Activated CD4-positive, alpha-beta memory T cell treated with anti-CD3 and anti-CD28 coated beads for 36 hours (primary cell): ENCODE results near the gene HOXB3. TPM values are rescaled to one million over a fixed set of nuclear protein-coding genes. Genes with fewer than 3 reads are reported as not detected.

Source experiments
- CTCF ChIA-PET: fragments of 350-600 bp; sonication (Branson Sonifier 250); formaldehyde crosslinking; loops from one replicate; lab custom pipeline; 2021; ENCODE audit warnings: antibody characterized with exemption, inconsistent platforms; lab: Charles Lee
- POLR2A ChIA-PET: fragments of 350-600 bp; sonication (Branson Sonifier 250); formaldehyde crosslinking; loops from one replicate; lab custom pipeline; 2021; ENCODE audit warnings: antibody characterized with exemption; lab: Charles Lee
- DNase-seq: peaks from one replicate; pipeline ENCODE4 v3.0.0-alpha.2; 2020
- H3K27ac Mint-ChIP-seq: one replicate; pipeline ENCODE4 v1.8.0; 2021; ENCODE audit warnings: mixed read lengths
- H3K27me3 Mint-ChIP-seq: one replicate; pipeline ENCODE4 v1.8.0; 2021; ENCODE audit warnings: mixed read lengths
- H3K36me3 Mint-ChIP-seq: one replicate; pipeline ENCODE4 v1.8.0; 2021; ENCODE audit warnings: mixed read lengths
- H3K4me1 Mint-ChIP-seq: one replicate; pipeline ENCODE4 v1.8.0; 2021; ENCODE audit warnings: low read depth, mixed read lengths
- H3K4me3 Mint-ChIP-seq: one replicate; pipeline ENCODE4 v1.8.0; 2021; ENCODE audit warnings: mild to moderate bottlenecking, mixed read lengths
- H3K9me3 Mint-ChIP-seq: one replicate; pipeline ENCODE4 v1.8.0; 2021; ENCODE audit warnings: mixed read lengths
- intact Hi-C: fragments of 100-400 bp; cut with micrococcal nuclease; formaldehyde crosslinking; loops from one replicate; pipeline ENCODE4 v1.15.1; 2023
- total RNA-seq, 2 experiments: library from RNA; stranded (reverse); gene quantifications; one replicate each; pipeline ENCODE4 v1.2.3, GENCODE V29; 2021

The HOXB3 gene
- total RNA-seq, 2 experiments from 2014 or later = 2.6 TPM

GRCh38 chr17:48600244-48601098, 10.4 kb upstream of the HOXB3 start:
- no peak overlapping the region for H3K4me3 Mint-ChIP-seq
- intact Hi-C loops = no loop called here
- no peak for DNase-seq
- no peaks in the 10 kb centered on the region for H3K36me3 Mint-ChIP-seq
- H3K4me1 Mint-ChIP-seq = peaks cover 30% of the 10 kb centered on the region
- POLR2A ChIA-PET = no interaction called here
- H3K9me3 Mint-ChIP-seq = no peaks in the 10 kb centered on the region
- CTCF ChIA-PET = interaction anchor here (0.6 to 2.3 kb wide), 8 partner anchors 12 to 340 kb away, joined by 3 to 11 read pairs (median 4); no protein-coding TSS in a partner anchor
- H3K27me3 Mint-ChIP-seq = peaks cover 85% of the 10 kb centered on the region
- no peak overlapping the region for H3K27ac Mint-ChIP-seq

GRCh38 chr17:48599354-48599753, 9.3 kb upstream of the HOXB3 start:
- Mint-ChIP-seq H3K27ac (no peak overlapping the region), H3K27me3 (peaks cover 82% of the 10 kb centered on the region), H3K36me3 (no peaks in the 10 kb centered on the region), H3K9me3 (no peaks in the 10 kb centered on the region), H3K4me1 (peaks cover 27% of the 10 kb centered on the region), H3K4me3 (no peak overlapping the region)
- ChIA-PET CTCF (interaction anchor here (1.1 to 1.5 kb wide), 2 partner anchors 11 to 13 kb away, joined by 3 to 4 read pairs; no protein-coding TSS in a partner anchor), POLR2A (no interaction called here)
- DNase-seq = no peak
- intact Hi-C loops = no loop called here

GRCh38 chr17:48598736-48599135, 8.7 kb upstream of the HOXB3 start:
- H3K36me3 Mint-ChIP-seq = no peaks in the 10 kb centered on the region
- no peak overlapping the region for H3K4me3 Mint-ChIP-seq
- CTCF ChIA-PET = interaction anchor here (1.5 kb wide), 1 partner anchor 14 kb away, joined by 4 read pairs; no protein-coding TSS in a partner anchor
- H3K9me3 Mint-ChIP-seq = no peaks in the 10 kb centered on the region
- peaks cover 26% of the 10 kb centered on the region for H3K4me1 Mint-ChIP-seq
- H3K27ac Mint-ChIP-seq = no peak overlapping the region
- DNase-seq = no peak
- H3K27me3 Mint-ChIP-seq = peaks cover 80% of the 10 kb centered on the region
- intact Hi-C loops = no loop called here
- POLR2A ChIA-PET = no interaction called here

- Mint-ChIP-seq H3K36me3 (no peaks in the 10 kb centered on the region), H3K4me3 (peak overlapping the region; percentile 72), H3K9me3 (no peaks in the 10 kb centered on the region), H3K27ac (no peak overlapping the region), H3K4me1 (peaks cover 27% of the 10 kb centered on the region), H3K27me3 (peaks cover 79% of the 10 kb centered on the region)
- ChIA-PET POLR2A (no interaction called here), CTCF (interaction anchor here (1.5 kb wide), 1 partner anchor 15 kb away, joined by 4 read pairs; no protein-coding TSS in a partner anchor)
- DNase-seq = peak; percentile 40
- intact Hi-C loops = loop anchor here (2.0 kb wide), 1 partner anchor 15 kb away; no protein-coding TSS in a partner anchor
Measured at GRCh38 chr17:48597778-48598631, 8.0 kb upstream of the HOXB3 start.

- Mint-ChIP-seq H3K4me3 (peak overlapping the region; percentile 72), H3K4me1 (peaks cover 30% of the 10 kb centered on the region), H3K27me3 (peaks cover 78% of the 10 kb centered on the region), H3K9me3 (no peaks in the 10 kb centered on the region), H3K36me3 (no peaks in the 10 kb centered on the region), H3K27ac (no peak overlapping the region)
- CTCF ChIA-PET = interaction anchor here (6.0 kb wide), 1 partner anchor 264 kb away, joined by 94 read pairs; no protein-coding TSS in a partner anchor
- intact Hi-C loops = loop anchor here (2.0 kb wide), 1 partner anchor 15 kb away; no protein-coding TSS in a partner anchor
- POLR2A ChIA-PET = no interaction called here
- no peak for DNase-seq
Measured at GRCh38 chr17:48597528-48597777, 7.4 kb upstream of the HOXB3 start.

- H3K36me3 Mint-ChIP-seq = no peaks in the 10 kb centered on the region
- no peak overlapping the region for H3K27ac Mint-ChIP-seq
- intact Hi-C loops = loop anchor here (2.0 kb wide), 1 partner anchor 16 kb away; no protein-coding TSS in a partner anchor
- no peaks in the 10 kb centered on the region for H3K9me3 Mint-ChIP-seq
- H3K27me3 Mint-ChIP-seq = peaks cover 78% of the 10 kb centered on the region
- no peak for DNase-seq
- H3K4me1 Mint-ChIP-seq = peaks cover 29% of the 10 kb centered on the region
- ChIA-PET CTCF (interaction anchor here (1.0 to 6.0 kb wide), 9 partner anchors 14 to 373 kb away, joined by 3 to 94 read pairs (median 5); no protein-coding TSS in a partner anchor), POLR2A (no interaction called here)
- H3K4me3 Mint-ChIP-seq = peak overlapping the region; percentile 72
Measured at GRCh38 chr17:48596735-48597527, 6.9 kb upstream of the HOXB3 start.

- CTCF ChIA-PET = interaction anchor here (1.0 to 6.0 kb wide), 9 partner anchors 13 to 373 kb away, joined by 3 to 94 read pairs (median 5); no protein-coding TSS in a partner anchor
- Mint-ChIP-seq H3K4me3 (peak overlapping the region; percentile 72), H3K4me1 (peaks cover 29% of the 10 kb centered on the region), H3K27me3 (peaks cover 77% of the 10 kb centered on the region), H3K36me3 (no peaks in the 10 kb centered on the region), H3K27ac (no peak overlapping the region), H3K9me3 (no peaks in the 10 kb centered on the region)
- intact Hi-C loops = loop anchor here (2.0 kb wide), 1 partner anchor 17 kb away; no protein-coding TSS in a partner anchor
- peak; percentile 60 for DNase-seq
- POLR2A ChIA-PET = no interaction called here
Measured at GRCh38 chr17:48596000-48596734, 6.1 kb upstream of the HOXB3 start.

- intact Hi-C loops = no loop called here
- POLR2A ChIA-PET = no interaction called here
- no peak for DNase-seq
- CTCF ChIA-PET = interaction anchor here (0.6 to 6.0 kb wide), 13 partner anchors 12 to 1157 kb away, joined by 3 to 94 read pairs (median 4); no protein-coding TSS in a partner anchor
- peaks cover 29% of the 10 kb centered on the region for H3K4me1 Mint-ChIP-seq
- H3K27ac Mint-ChIP-seq = no peak overlapping the region
- H3K4me3 Mint-ChIP-seq = no peak overlapping the region
- no peaks in the 10 kb centered on the region for H3K9me3 Mint-ChIP-seq
- peaks cover 75% of the 10 kb centered on the region for H3K27me3 Mint-ChIP-seq
- H3K36me3 Mint-ChIP-seq = no peaks in the 10 kb centered on the region
Measured at GRCh38 chr17:48595278-48595999, 5.4 kb upstream of the HOXB3 start.

GRCh38 chr17:48594538-48595277, 4.7 kb upstream of the HOXB3 start:
- POLR2A ChIA-PET = no interaction called here

More at GRCh38 chr17:48594538-48595277, 4.7 kb upstream of the HOXB3 start:
- Mint-ChIP-seq H3K27me3 (peaks cover 75% of the 10 kb centered on the region), H3K4me3 (no peak overlapping the region), H3K36me3 (no peaks in the 10 kb centered on the region), H3K27ac (no peak overlapping the region), H3K9me3 (no peaks in the 10 kb centered on the region), H3K4me1 (peaks cover 30% of the 10 kb centered on the region)
- intact Hi-C loops = loop anchor here (5.0 kb wide), 1 partner anchor 567 kb away; no protein-coding TSS in a partner anchor
- DNase-seq = no peak
- CTCF ChIA-PET = interaction anchor here (0.6 to 6.0 kb wide), 13 partner anchors 20 to 1156 kb away, joined by 3 to 94 read pairs (median 4); no protein-coding TSS in a partner anchor
